ENCODE data around the gene C6orf132. TPM values are rescaled to one million over a fixed set of nuclear protein-coding genes. Genes with fewer than 3 reads are reported as not detected.

C6orf132 gene
- 22.9 and 56.4 TPM in 2 replicates for total RNA-seq (ENCODE audit: low replicate concordance)
- long read RNA-seq, partial matches to known transcripts: 0 of 7 reads
- long read RNA-seq, other reads (novel, unspliced or antisense): 6 of 7 reads

- no peaks in the 10 kb centered on the region for H3K9me3 Mint-ChIP-seq
- peak within 1 kb of the TSS; percentile 91 for H3K4me3 Mint-ChIP-seq
- TF ChIP-seq CTCF (conservative IDR thresholded peaks at IDR 0.05): peak; percentile 31
- H3K36me3 Mint-ChIP-seq: no peaks in the 10 kb centered on the region
- H3K4me1 Mint-ChIP-seq (ENCODE audit: unreplicated experiment): peaks cover 32% of the 10 kb centered on the region
- H3K27me3 Mint-ChIP-seq: peaks cover 14% of the 10 kb centered on the region
- H3K27ac Mint-ChIP-seq: peak within 1 kb of the TSS; percentile 99
- no peak for DNase-seq (ENCODE audit: extremely low spot score, unreplicated experiment)
These were observed at the start of gene C6orf132 for GRCh38 chr6:42142118-42142835. Gene C6orf132 (minus strand): TSS chr6:42142620. CDS start chr6:42142444, 176 bp downstream.

- Mint-ChIP-seq H3K36me3 (no peaks in the 10 kb centered on the region), H3K4me3 (no peak overlapping the region), H3K4me1 (ENCODE audit: unreplicated experiment) (peaks cover 8% of the 10 kb centered on the region), H3K9me3 (no peaks in the 10 kb centered on the region), H3K27ac (no peak overlapping the region), H3K27me3 (no peaks in the 10 kb centered on the region)
- TF ChIP-seq CTCF (conservative IDR thresholded peaks at IDR 0.05): no peak
- DNase-seq (ENCODE audit: extremely low spot score, unreplicated experiment): no peak
These were observed 48.2 kb upstream of the C6orf132 start for GRCh38 chr6:42190554-42191183.

- Mint-ChIP-seq H3K36me3 (no peaks in the 10 kb centered on the region), H3K4me1 (ENCODE audit: unreplicated experiment) (peaks cover 8% of the 10 kb centered on the region), H3K27ac (no peak overlapping the region), H3K9me3 (no peaks in the 10 kb centered on the region), H3K27me3 (no peaks in the 10 kb centered on the region), H3K4me3 (no peak overlapping the region)
- no peak for TF ChIP-seq CTCF (conservative IDR thresholded peaks at IDR 0.05)
- no peak for DNase-seq (ENCODE audit: extremely low spot score, unreplicated experiment)
These were observed 46.0 kb upstream of the C6orf132 start for GRCh38 chr6:42188406-42188805.

- no peaks in the 10 kb centered on the region for H3K27me3 Mint-ChIP-seq
- DNase-seq (ENCODE audit: extremely low spot score, unreplicated experiment): no peak
- TF ChIP-seq CTCF (conservative IDR thresholded peaks at IDR 0.05): no peak
- H3K36me3 Mint-ChIP-seq: no peaks in the 10 kb centered on the region
- peaks cover 1% of the 10 kb centered on the region for H3K4me1 Mint-ChIP-seq (ENCODE audit: unreplicated experiment)
- H3K4me3 Mint-ChIP-seq: no peak overlapping the region
- no peaks in the 10 kb centered on the region for H3K9me3 Mint-ChIP-seq
- no peak overlapping the region for H3K27ac Mint-ChIP-seq
These were observed 43.2 kb upstream of the C6orf132 start for GRCh38 chr6:42185597-42185996.

GRCh38 chr6:42184475-42184874 is 42.1 kb upstream of the C6orf132 start:
- Mint-ChIP-seq H3K4me3 (no peak overlapping the region), H3K4me1 (ENCODE audit: unreplicated experiment) (no peaks in the 10 kb centered on the region), H3K36me3 (no peaks in the 10 kb centered on the region), H3K9me3 (no peaks in the 10 kb centered on the region), H3K27ac (no peak overlapping the region), H3K27me3 (peaks cover 6% of the 10 kb centered on the region)
- TF ChIP-seq CTCF (conservative IDR thresholded peaks at IDR 0.05): no peak
- DNase-seq (ENCODE audit: extremely low spot score, unreplicated experiment): no peak

Data from type B pancreatic cell (in vitro differentiated cells).